CD14-positive monocyte (primary cell): ENCODE results near the gene CCDC197. TPM values are rescaled to one million over a fixed set of nuclear protein-coding genes. Genes with fewer than 3 reads are reported as not detected.

Experiments
- DNase-seq, 3 donors: peaks; one replicate each; pipeline ENCODE4 v3.0.0-alpha.2; 2011 to 2022
- H2AFZ ChIP-seq: 2 replicates; pipeline ENCODE4 v1.6.0; 2012; ENCODE audit warnings: mild to moderate bottlenecking, low read depth, low read length, inconsistent platforms; ENCODE audit not compliant: insufficient read depth, poor library complexity, severe bottlenecking
- H3K27ac ChIP-seq, 2 donors: 1 replicate in 1 of 2; 2 replicates in 1 of 2; pipeline ENCODE4 v1.5.1; 2012 to 2013; ENCODE audit warnings: low read length in 2 of 2, control low read depth in 1 of 2, inconsistent platforms in 1 of 2, low read depth in 1 of 2, mild to moderate bottlenecking in 1 of 2
- H3K27me3 ChIP-seq, 2 donors: one replicate each; pipeline versions ENCODE4 v1.6.0 to v1.6.1; 2011 to 2013; ENCODE audit warnings: low read length in 2 of 2; ENCODE audit not compliant: control insufficient read depth in 2 of 2, insufficient read depth in 2 of 2
- H3K36me3 ChIP-seq, 2 donors: replicated peaks in 1 of 2; 1 replicate in 1 of 2; 2 replicates in 1 of 2; pipeline versions ENCODE4 v1.5.1 to v1.6.1; 2012 to 2013; ENCODE audit warnings: low read length in 2 of 2, control low read depth in 1 of 2, inconsistent platforms in 1 of 2, mild to moderate bottlenecking in 1 of 2; ENCODE audit not compliant: insufficient read depth in 2 of 2, control insufficient read depth in 1 of 2
- H3K4me1 ChIP-seq, 2 donors: 1 replicate in 1 of 2; 2 replicates in 1 of 2; pipeline versions ENCODE4 v1.5.1 to v1.6.1; 2012 to 2013; ENCODE audit warnings: low read length in 2 of 2, control low read depth in 1 of 2, inconsistent platforms in 1 of 2, mild to moderate bottlenecking in 1 of 2, moderate library complexity in 1 of 2; ENCODE audit not compliant: insufficient read depth in 2 of 2, control insufficient read depth in 1 of 2
- H3K4me2 ChIP-seq: replicated peaks from 2 replicates; pipeline ENCODE3; 2012; ENCODE audit warnings: low read length, moderate library complexity, mild to moderate bottlenecking; ENCODE audit not compliant: poor library complexity, severe bottlenecking; ENCODE audit errors: extremely low read depth
- H3K4me3 ChIP-seq, 3 experiments: fragments of 200-600 bp in 1 of 3; sonication (generic) in 1 of 3; replicated peaks in 1 of 3; 1 replicate in 2 of 3; 2 replicates in 1 of 3; pipeline ENCODE4 v1.5.1; 2011 to 2013; ENCODE audit warnings: low read length in 3 of 3, mild to moderate bottlenecking in 3 of 3, control low read depth in 2 of 3, low read depth in 2 of 3, inconsistent platforms in 1 of 3, moderate library complexity in 1 of 3
- H3K79me2 ChIP-seq: 2 replicates; pipeline ENCODE4 v1.6.0; 2012; ENCODE audit warnings: mild to moderate bottlenecking, control low read depth, inconsistent platforms, low read length, moderate library complexity; ENCODE audit not compliant: insufficient read depth
- H3K9ac ChIP-seq: 2 replicates; pipeline ENCODE4 v1.6.0; 2017; ENCODE audit warnings: low read length, mild to moderate bottlenecking; ENCODE audit not compliant: insufficient read depth, poor library complexity, severe bottlenecking
- H3K9me3 ChIP-seq, 2 donors: replicated peaks in 1 of 2; 1 replicate in 1 of 2; 2 replicates in 1 of 2; pipeline versions ENCODE4 v1.5.1 to v1.6.1; 2012 to 2013; ENCODE audit warnings: low read length in 2 of 2, control low read depth in 1 of 2; ENCODE audit not compliant: control insufficient read depth in 1 of 2, insufficient read depth in 1 of 2
- H4K20me1 ChIP-seq: 2 replicates; pipeline ENCODE4 v1.6.0; 2012; ENCODE audit warnings: mild to moderate bottlenecking, low read length, control low read depth, moderate library complexity; ENCODE audit not compliant: insufficient read depth
- H3K27ac Mint-ChIP-seq, 7 donors: one replicate each; pipeline ENCODE4 v1.8.0; 2020; ENCODE audit warnings: mild to moderate bottlenecking in 7 of 7, mixed read lengths in 7 of 7, moderate library complexity in 6 of 7, inconsistent platforms in 2 of 7
- H3K27me3 Mint-ChIP-seq, 3 donors: one replicate each; pipeline ENCODE4 v1.8.0; 2021 to 2022; ENCODE audit warnings: low read depth in 3 of 3, mild to moderate bottlenecking in 3 of 3, mixed read lengths in 3 of 3, moderate library complexity in 3 of 3, inconsistent platforms in 1 of 3
- H3K36me3 Mint-ChIP-seq, 2 donors: one replicate each; pipeline ENCODE4 v1.8.0; 2020; ENCODE audit warnings: mixed read lengths in 2 of 2, inconsistent platforms in 1 of 2, mild to moderate bottlenecking in 1 of 2
- H3K4me1 Mint-ChIP-seq: one replicate; pipeline ENCODE4 v1.8.0; 2020; ENCODE audit warnings: mild to moderate bottlenecking, mixed read lengths
- H3K4me3 Mint-ChIP-seq, 2 donors: one replicate each; pipeline ENCODE4 v1.8.0; 2020; ENCODE audit warnings: mild to moderate bottlenecking in 2 of 2, mixed read lengths in 2 of 2, moderate library complexity in 1 of 2
- H3K9me3 Mint-ChIP-seq, 7 donors: one replicate each; pipeline ENCODE4 v1.8.0; 2020 to 2022; ENCODE audit warnings: mixed read lengths in 7 of 7, mild to moderate bottlenecking in 6 of 7, moderate library complexity in 6 of 7, inconsistent platforms in 2 of 7
- CTCF ChIP-seq: fragments of 200-600 bp; IDR thresholded peaks from one replicate; pipeline ENCODE4 v1.8.0; 2022; ENCODE audit warnings: antibody characterized with exemption, mild to moderate bottlenecking
- WGBS: methylation state at CpG from one replicate; pipeline ENCODE4 v1.1.5; 2013; ENCODE audit warnings: missing lambda C conversion rate; ENCODE audit not compliant: insufficient coverage; 5-methylcytosine and 5-hydroxymethylcytosine counted together
- intact Hi-C, 2 donors: fragments of 100-400 bp; cut with micrococcal nuclease; formaldehyde crosslinking; loops; one replicate each; pipeline versions ENCODE4 v1.15.0 to v1.15.1; 2023
- polyA plus RNA-seq, 3 donors: library from polyadenylated mRNA; depleted of rRNA in 1 of 3; unstranded in 2 of 3; stranded (reverse) in 1 of 3; fragments of 300-500 nt in 2 of 3; fragments of >200 nt in 1 of 3; fragmentation: Illumina TruSeq in 2 of 3; gene quantifications; 1 replicate in 2 of 3; 2 replicates in 1 of 3; pipeline ENCODE4 v1.2.3, GENCODE V29; 2012 to 2021

Gene CCDC197
- polyA plus RNA-seq, 3 donors: not detected

DNA sequence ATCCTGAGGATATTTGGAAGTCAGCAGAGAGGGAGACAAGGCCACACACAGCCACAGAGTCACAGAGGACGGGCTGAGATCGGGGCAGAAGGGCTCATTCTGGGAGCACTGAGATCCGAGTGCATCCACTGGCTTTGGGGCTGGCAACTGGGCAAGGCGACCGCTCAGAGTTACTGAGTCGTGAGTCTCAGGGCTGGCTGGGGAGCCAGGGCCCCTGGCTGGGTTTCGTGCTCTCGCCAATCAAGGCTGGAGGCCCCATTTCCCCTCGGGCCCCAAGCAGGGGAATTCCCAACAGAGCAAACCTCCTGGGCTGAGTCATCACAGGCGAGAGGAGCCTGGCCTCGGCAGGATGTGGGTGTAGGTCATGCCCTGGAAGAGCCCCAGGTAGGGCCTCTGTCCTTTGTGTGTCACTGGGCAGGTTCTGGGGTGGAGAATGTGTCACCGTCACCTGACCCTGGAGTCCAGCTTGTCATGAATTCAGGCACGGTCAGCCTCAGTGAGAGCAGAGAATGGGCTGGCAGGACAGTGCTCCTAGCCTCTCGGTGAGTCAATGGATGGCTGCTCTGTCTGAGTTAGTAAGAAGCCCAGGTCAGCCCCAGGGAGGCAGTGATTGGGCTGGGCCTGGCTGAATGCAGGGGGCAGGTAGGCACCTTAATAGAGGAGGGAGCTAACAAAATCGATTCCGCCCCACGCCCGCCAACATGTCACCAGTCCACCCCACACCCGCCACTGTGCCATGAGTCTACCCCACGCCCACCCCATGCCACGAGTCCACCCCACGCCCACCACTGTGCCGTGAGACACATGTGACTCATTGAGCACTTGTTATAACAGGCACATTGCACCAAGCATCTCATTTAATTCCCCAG, 37.6 kb upstream of the CCDC197 start:
- peaks cover 90% of the 10 kb centered on the region for H3K4me1 Mint-ChIP-seq
- no peaks in the 10 kb centered on the region for H4K20me1 ChIP-seq
- peak; percentile 98 to 100 (median 99) for DNase-seq
- peaks cover 5 to 20% of the 10 kb centered on the region in 2 donors for H3K36me3 Mint-ChIP-seq
- no peak overlapping the region for H3K4me3 ChIP-seq
- H3K27ac Mint-ChIP-seq: peak overlapping the region; percentile 93 to 99 (median 97)
- no peaks in the 10 kb centered on the region for H3K9me3 ChIP-seq
- H3K36me3 ChIP-seq: no peaks in the 10 kb centered on the region
- peak overlapping the region; percentile 32 for H3K4me2 ChIP-seq
- peaks cover 1 to 8% (median 5%) of the 10 kb centered on the region in 3 donors for H3K27me3 Mint-ChIP-seq
- H3K79me2 ChIP-seq: no peaks in the 10 kb centered on the region
- peak overlapping the region; percentile 71 to 91 for H3K27ac ChIP-seq
- peaks cover 0 to 3% (median 0%) of the 10 kb centered on the region in 7 donors for H3K9me3 Mint-ChIP-seq
- 13% methylated on average over 14 of the region's 23 CpGs for WGBS
- no peak overlapping the region for H2AFZ ChIP-seq
- intact Hi-C loops: loop anchor here (1.0 to 10.0 kb wide), 4 partner anchors 11 to 1353 kb away; partner anchors contain the start of gene BTBD7 (in 1 of the 2)
- no peak for TF ChIP-seq CTCF
- H3K4me3 Mint-ChIP-seq: peak overlapping the region; percentile 52 to 80
- peaks cover 77 to 85% of the 10 kb centered on the region in 2 donors for H3K4me1 ChIP-seq
- H3K9ac ChIP-seq: peak overlapping the region; percentile 62
- H3K27me3 ChIP-seq: no peaks in the 10 kb centered on the region

DNA sequence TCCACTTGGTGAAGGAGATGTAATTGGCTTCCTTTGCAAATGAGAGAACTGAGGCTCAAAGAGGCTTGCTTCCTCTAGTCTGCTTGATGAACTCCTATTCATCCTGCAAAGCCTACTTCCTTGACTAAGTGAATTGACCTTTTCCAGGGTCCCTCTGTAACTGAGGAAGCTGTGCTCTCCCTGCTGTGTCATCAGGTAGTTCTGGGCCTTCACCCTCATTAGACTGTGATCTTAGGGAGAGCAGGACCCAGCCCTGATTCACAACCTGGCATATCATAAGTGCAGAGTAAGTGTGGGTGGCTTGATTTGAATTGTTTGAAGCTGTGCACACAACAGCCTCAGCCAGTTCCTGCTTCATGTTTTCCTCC, 37.0 kb upstream of the CCDC197 start:
- no peak overlapping the region for H3K4me2 ChIP-seq
- no peak overlapping the region for H3K4me3 ChIP-seq
- intact Hi-C loops: loop anchor here (1.0 to 10.0 kb wide), 2 partner anchors 10 to 625 kb away; partner anchors contain the start of gene BTBD7 (in 1 of the 2)
- H2AFZ ChIP-seq: no peak overlapping the region
- peak overlapping the region; percentile 71 to 91 for H3K27ac ChIP-seq
- H3K36me3 ChIP-seq: no peaks in the 10 kb centered on the region
- H3K27me3 ChIP-seq: no peaks in the 10 kb centered on the region
- no peaks in the 10 kb centered on the region for H3K9me3 ChIP-seq
- DNase-seq: peak in 2 of 3 donors; percentile 82 to 90
- peak overlapping the region; percentile 62 for H3K9ac ChIP-seq
- peaks cover 71 to 78% of the 10 kb centered on the region in 2 donors for H3K4me1 ChIP-seq
- Mint-ChIP-seq H3K9me3 (peaks cover 0 to 2% (median 0%) of the 10 kb centered on the region in 7 donors), H3K27me3 (peaks cover 1 to 11% (median 8%) of the 10 kb centered on the region in 3 donors), H3K36me3 (peaks cover 5 to 16% of the 10 kb centered on the region in 2 donors), H3K4me1 (peaks cover 83% of the 10 kb centered on the region), H3K27ac (peak overlapping the region; percentile 93 to 99 (median 97)), H3K4me3 (peak overlapping the region in 1 of 2 donors; percentile 39)
- no peaks in the 10 kb centered on the region for H4K20me1 ChIP-seq
- no peaks in the 10 kb centered on the region for H3K79me2 ChIP-seq
- no peak for TF ChIP-seq CTCF
